Stimulated activated memory B cell treated with anti-CD40 and anti-IgM and Interleukin-4, amounts not matched to agents 10 μg/mL and 1 μg/mL and 100 μg/mL, for 72 hours (primary cell): Measurements from ENCODE around the gene RAB28.

Experiments
- ATAC-seq: fragments of 150-1000 bp; cut with Tn5 transposase; 2 replicates; pipeline ENCODE4 v1.10.0; 2021
- H3K27ac Mint-ChIP-seq: one replicate; pipeline ENCODE4 v1.8.0; 2022; ENCODE audit warnings: mild to moderate bottlenecking, mixed read lengths
- H3K27me3 Mint-ChIP-seq: one replicate; pipeline ENCODE4 v1.8.0; 2022; ENCODE audit warnings: mixed read lengths
- H3K36me3 Mint-ChIP-seq: one replicate; pipeline ENCODE4 v1.8.0; 2022; ENCODE audit warnings: mixed read lengths
- H3K4me1 Mint-ChIP-seq: one replicate; pipeline ENCODE4 v1.8.0; 2022; ENCODE audit warnings: mixed read lengths
- H3K4me3 Mint-ChIP-seq: one replicate; pipeline ENCODE4 v1.8.0; 2022; ENCODE audit warnings: mild to moderate bottlenecking, moderate library complexity, mixed read lengths
- H3K9me3 Mint-ChIP-seq: one replicate; pipeline ENCODE4 v1.8.0; 2022; ENCODE audit warnings: mixed read lengths

The RAB28 gene

DNA sequence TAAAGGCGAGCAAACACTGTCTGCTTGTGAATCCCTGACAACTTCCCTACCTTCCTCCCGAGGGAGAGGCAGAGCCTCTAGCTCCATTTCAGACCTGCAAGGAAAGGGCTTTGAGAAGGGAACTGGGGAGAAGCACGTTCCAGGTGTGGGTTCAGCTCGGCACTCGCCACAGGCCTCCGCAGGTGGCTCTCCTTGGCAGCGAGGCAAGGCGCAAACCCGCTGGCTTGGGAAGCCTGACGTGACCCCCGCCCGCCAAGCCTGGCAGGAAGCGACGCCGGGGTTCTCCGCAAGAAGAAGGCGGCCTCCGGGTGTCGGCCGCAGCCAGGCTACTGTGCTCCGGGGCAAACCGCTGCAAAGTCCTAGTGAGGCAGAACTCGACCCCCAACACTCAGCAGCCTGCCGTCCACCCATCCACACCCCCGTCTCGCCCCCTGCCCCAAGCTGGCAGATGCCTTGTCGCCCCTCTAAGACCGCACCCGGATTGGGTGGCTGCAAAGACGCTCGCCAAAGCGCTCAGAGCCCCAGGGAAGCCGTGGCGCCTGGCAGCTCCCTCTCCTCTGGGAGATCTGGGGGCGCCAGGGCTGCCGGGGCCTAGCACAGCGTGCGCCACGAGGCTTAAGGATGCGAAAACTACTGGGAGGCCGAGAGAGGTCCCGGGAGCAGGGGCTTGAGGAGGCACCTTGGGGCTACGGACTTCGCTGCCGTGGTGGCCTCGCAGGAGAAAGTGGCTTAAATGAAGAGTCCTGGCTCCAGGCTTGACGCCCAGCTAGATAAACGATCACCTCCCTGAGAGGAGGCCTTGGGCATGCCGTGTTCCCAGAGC is 38.4 kb upstream of the RAB28 start:
- no peak for ATAC-seq
- H3K4me1 Mint-ChIP-seq = peaks cover 16% of the 10 kb centered on the region
- peaks cover 3% of the 10 kb centered on the region for H3K9me3 Mint-ChIP-seq
- H3K4me3 Mint-ChIP-seq = no peak overlapping the region
- H3K27ac Mint-ChIP-seq = no peak overlapping the region
- peaks cover 59% of the 10 kb centered on the region for H3K27me3 Mint-ChIP-seq
- H3K36me3 Mint-ChIP-seq = no peaks in the 10 kb centered on the region

- no peak overlapping the region for H3K27ac Mint-ChIP-seq
Measured at GRCh38 chr4:13521047-13521446, 36.9 kb upstream of the RAB28 start.

GRCh38 chr4:13516315-13516860 is 32.2 kb upstream of the RAB28 start:
- Mint-ChIP-seq H3K27me3 (peaks cover 33% of the 10 kb centered on the region), H3K27ac (no peak overlapping the region), H3K36me3 (no peaks in the 10 kb centered on the region), H3K9me3 (no peaks in the 10 kb centered on the region), H3K4me3 (no peak overlapping the region), H3K4me1 (no peaks in the 10 kb centered on the region)
- no peak for ATAC-seq

More at GRCh38 chr4:13521047-13521446, 36.9 kb upstream of the RAB28 start:
- Mint-ChIP-seq H3K36me3 (no peaks in the 10 kb centered on the region), H3K4me1 (peaks cover 11% of the 10 kb centered on the region), H3K4me3 (no peak overlapping the region), H3K9me3 (peaks cover 3% of the 10 kb centered on the region), H3K27me3 (peaks cover 52% of the 10 kb centered on the region)
- no peak for ATAC-seq

DNA sequence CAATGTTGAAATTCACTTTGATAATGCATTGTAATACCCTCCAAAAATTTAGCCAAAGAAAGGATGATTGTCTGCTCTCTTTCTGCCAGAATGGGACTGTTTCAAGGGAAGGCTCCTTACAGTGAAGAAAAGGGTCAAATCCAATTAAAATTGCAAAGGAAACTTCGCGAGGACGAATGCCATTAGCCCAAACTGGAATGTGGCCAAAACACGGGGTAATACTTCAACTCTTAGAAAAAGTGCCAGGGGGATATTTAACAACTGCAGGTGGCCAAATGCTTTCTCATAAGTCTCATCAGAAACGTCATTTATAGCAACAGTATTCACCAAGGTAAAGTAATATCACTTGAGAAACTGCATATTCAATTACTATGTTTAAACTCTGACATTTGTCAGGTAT is 31.1 kb upstream of the RAB28 start:
- H3K36me3 Mint-ChIP-seq = no peaks in the 10 kb centered on the region
- H3K4me3 Mint-ChIP-seq = no peak overlapping the region
- peaks cover 38% of the 10 kb centered on the region for H3K27me3 Mint-ChIP-seq
- H3K4me1 Mint-ChIP-seq = no peaks in the 10 kb centered on the region
- no peak overlapping the region for H3K27ac Mint-ChIP-seq
- no peak for ATAC-seq
- no peaks in the 10 kb centered on the region for H3K9me3 Mint-ChIP-seq

GRCh38 chr4:13514722-13515121 is 30.6 kb upstream of the RAB28 start:
- Mint-ChIP-seq H3K36me3 (no peaks in the 10 kb centered on the region), H3K4me3 (no peak overlapping the region), H3K27ac (no peak overlapping the region), H3K4me1 (no peaks in the 10 kb centered on the region), H3K9me3 (no peaks in the 10 kb centered on the region), H3K27me3 (peaks cover 38% of the 10 kb centered on the region)
- ATAC-seq = no peak

GRCh38 chr4:13511101-13511500 is 27.0 kb upstream of the RAB28 start:
- Mint-ChIP-seq H3K9me3 (peaks cover 3% of the 10 kb centered on the region), H3K4me1 (no peaks in the 10 kb centered on the region), H3K27ac (no peak overlapping the region), H3K27me3 (peaks cover 34% of the 10 kb centered on the region), H3K4me3 (no peak overlapping the region), H3K36me3 (no peaks in the 10 kb centered on the region)
- no peak for ATAC-seq

- Mint-ChIP-seq H3K36me3 (no peaks in the 10 kb centered on the region), H3K27me3 (peaks cover 28% of the 10 kb centered on the region), H3K4me3 (no peak overlapping the region), H3K27ac (no peak overlapping the region), H3K4me1 (no peaks in the 10 kb centered on the region), H3K9me3 (peaks cover 3% of the 10 kb centered on the region)
- no peak for ATAC-seq
Measured at GRCh38 chr4:13509442-13509841, 25.3 kb upstream of the RAB28 start.

DNA sequence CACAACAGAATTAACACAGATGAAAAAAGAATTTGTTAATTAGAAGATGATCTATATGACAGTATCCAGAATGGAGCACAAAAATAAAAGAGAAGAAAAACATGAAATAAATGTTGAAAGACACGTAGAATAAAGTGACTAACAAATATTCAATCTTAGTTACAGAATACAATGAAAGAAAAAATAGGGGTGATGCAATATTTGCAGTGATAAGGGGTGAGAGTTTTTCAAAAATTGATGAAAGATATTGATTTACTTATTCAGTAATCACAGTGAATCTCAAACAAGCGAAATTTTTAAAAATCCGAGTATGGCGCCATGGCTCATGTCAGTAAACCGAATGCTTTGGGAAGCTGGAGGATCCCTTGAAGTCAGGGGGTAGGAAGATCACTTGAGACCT is 20.2 kb upstream of the RAB28 start:
- Mint-ChIP-seq H3K27me3 (peaks cover 21% of the 10 kb centered on the region), H3K27ac (no peak overlapping the region), H3K9me3 (peaks cover 3% of the 10 kb centered on the region), H3K4me1 (no peaks in the 10 kb centered on the region), H3K4me3 (no peak overlapping the region), H3K36me3 (no peaks in the 10 kb centered on the region)
- ATAC-seq = no peak

GRCh38 chr4:13498469-13498868 is 14.3 kb upstream of the RAB28 start:
- Mint-ChIP-seq H3K9me3 (no peaks in the 10 kb centered on the region), H3K4me3 (no peak overlapping the region), H3K27ac (no peak overlapping the region), H3K4me1 (peaks cover 5% of the 10 kb centered on the region), H3K36me3 (no peaks in the 10 kb centered on the region), H3K27me3 (peaks cover 31% of the 10 kb centered on the region)
- ATAC-seq = no peak

GRCh38 chr4:13496605-13497004 is 12.5 kb upstream of the RAB28 start:
- no peak overlapping the region for H3K4me3 Mint-ChIP-seq
- no peaks in the 10 kb centered on the region for H3K9me3 Mint-ChIP-seq
- H3K4me1 Mint-ChIP-seq = peaks cover 5% of the 10 kb centered on the region
- H3K36me3 Mint-ChIP-seq = no peaks in the 10 kb centered on the region
- peaks cover 24% of the 10 kb centered on the region for H3K27me3 Mint-ChIP-seq
- H3K27ac Mint-ChIP-seq = no peak overlapping the region
- no peak for ATAC-seq

DNA sequence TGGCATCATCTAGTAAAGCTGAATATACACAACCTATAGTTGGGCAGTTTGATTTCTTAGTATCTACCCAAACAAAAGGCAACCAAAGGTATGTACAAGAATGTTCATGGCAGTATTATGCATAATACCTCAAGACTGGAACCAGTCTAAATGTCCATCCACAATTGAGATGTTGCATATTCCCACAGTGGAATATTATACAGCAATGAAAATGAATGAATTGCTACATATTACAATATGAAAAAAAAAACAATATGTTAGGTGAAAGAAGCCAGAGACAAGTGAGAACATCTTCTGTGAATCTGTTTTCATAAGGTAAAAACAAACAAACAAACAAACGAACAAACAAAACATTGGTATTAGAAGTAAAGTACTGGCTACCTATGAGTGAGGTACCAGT is 11.6 kb upstream of the RAB28 start:
- Mint-ChIP-seq H3K27ac (no peak overlapping the region), H3K36me3 (no peaks in the 10 kb centered on the region), H3K9me3 (no peaks in the 10 kb centered on the region), H3K4me3 (no peak overlapping the region), H3K27me3 (peaks cover 27% of the 10 kb centered on the region), H3K4me1 (peaks cover 5% of the 10 kb centered on the region)
- ATAC-seq = no peak

DNA sequence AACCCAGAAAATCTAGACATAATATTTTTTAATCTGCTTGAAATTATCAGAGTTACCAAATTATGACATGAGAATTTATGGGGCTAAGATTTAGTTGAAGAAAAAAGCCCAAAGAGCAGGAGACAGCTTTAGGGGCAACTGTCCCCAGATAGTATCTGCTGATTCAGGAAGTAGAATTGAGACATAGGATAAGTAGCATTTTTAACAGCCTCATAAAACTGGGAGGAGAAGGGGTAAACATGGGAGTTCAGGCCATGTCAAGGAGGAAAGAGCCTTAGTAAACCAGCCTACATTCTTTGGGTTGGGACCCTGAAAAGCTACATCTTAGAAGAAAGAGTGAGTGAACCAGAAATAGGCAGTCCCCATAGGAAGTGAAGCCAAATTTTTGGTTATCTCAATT is 9.7 kb upstream of the RAB28 start:
- no peak for ATAC-seq
- Mint-ChIP-seq H3K4me1 (peaks cover 5% of the 10 kb centered on the region), H3K27ac (no peak overlapping the region)

GRCh38 chr4:13492747-13493146 is 8.6 kb upstream of the RAB28 start:
- no peaks in the 10 kb centered on the region for H3K36me3 Mint-ChIP-seq
- H3K4me1 Mint-ChIP-seq = no peaks in the 10 kb centered on the region
- no peak overlapping the region for H3K4me3 Mint-ChIP-seq
- ATAC-seq = no peak
- H3K27ac Mint-ChIP-seq = no peak overlapping the region
- peaks cover 50% of the 10 kb centered on the region for H3K27me3 Mint-ChIP-seq
- H3K9me3 Mint-ChIP-seq = no peaks in the 10 kb centered on the region

More for the DNA sequence above, 9.7 kb upstream of the RAB28 start:
- Mint-ChIP-seq H3K4me3 (no peak overlapping the region), H3K36me3 (no peaks in the 10 kb centered on the region), H3K27me3 (peaks cover 39% of the 10 kb centered on the region), H3K9me3 (no peaks in the 10 kb centered on the region)

GRCh38 chr4:13484749-13485221 is 645 bp upstream of the RAB28 start:
- H3K9me3 Mint-ChIP-seq = peaks cover 2% of the 10 kb centered on the region
- no peaks in the 10 kb centered on the region for H3K36me3 Mint-ChIP-seq
- peak overlapping the region; percentile 93 for H3K4me3 Mint-ChIP-seq
- H3K27me3 Mint-ChIP-seq = peaks cover 24% of the 10 kb centered on the region
- H3K27ac Mint-ChIP-seq = peak overlapping the region; percentile 96
- ATAC-seq = peak; percentile 47
- peaks cover 24% of the 10 kb centered on the region for H3K4me1 Mint-ChIP-seq

DNA sequence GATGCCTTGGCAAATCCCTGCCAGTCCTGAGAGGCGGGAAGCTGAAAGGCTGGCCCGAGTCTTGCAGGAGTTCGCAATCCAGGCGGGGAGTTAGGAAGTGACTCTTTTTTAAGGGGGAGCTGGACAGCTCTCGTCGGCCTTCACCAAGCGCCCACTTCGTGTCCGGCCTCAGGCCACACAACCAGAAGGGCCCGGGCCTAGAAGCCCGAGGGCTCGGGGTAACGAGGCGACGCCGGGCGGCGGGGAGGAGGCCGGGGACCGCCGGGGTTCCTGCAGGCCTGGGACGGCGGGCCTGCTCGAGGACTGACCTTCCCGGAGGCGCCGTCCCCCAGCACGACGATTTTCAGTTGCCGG is 395 bp downstream of the RAB28 start:
- peak overlapping the region; percentile 93 for H3K4me3 Mint-ChIP-seq
- H3K9me3 Mint-ChIP-seq = peaks cover 2% of the 10 kb centered on the region
- H3K27ac Mint-ChIP-seq = peak overlapping the region; percentile 96
- peaks cover 14% of the 10 kb centered on the region for H3K27me3 Mint-ChIP-seq
- no peak for ATAC-seq
- no peaks in the 10 kb centered on the region for H3K36me3 Mint-ChIP-seq
- peaks cover 24% of the 10 kb centered on the region for H3K4me1 Mint-ChIP-seq

DNA sequence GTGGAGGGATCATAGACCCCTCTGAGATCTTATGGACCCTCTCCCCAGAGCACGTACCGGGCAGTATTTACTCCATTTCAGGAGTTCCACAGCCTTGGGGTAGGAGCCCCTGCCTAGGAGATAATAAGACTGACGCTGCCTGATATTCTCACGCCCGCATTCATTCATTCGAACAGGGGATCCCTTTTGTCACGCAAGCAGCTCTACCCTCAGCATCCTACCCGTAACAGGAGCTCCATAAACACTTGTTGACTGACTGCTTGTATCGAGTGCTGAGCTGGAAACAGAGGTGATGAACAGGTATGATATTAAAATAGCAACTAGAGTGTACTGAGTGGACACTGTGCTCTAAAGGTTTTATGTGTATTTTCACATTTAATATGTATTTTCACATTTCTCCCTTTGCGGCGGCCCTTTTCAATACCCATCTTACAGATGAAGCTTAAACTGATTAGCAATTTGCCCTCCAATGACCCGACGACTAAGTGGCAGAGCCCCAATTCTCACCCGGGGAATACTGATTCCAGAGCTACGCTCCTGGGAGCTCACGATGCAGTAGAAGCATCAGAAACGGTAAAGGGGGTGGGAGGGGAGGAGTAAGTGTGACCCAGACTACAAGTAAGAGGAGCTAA is 888 bp downstream of the RAB28 start:
- Mint-ChIP-seq H3K36me3 (no peaks in the 10 kb centered on the region), H3K9me3 (peaks cover 2% of the 10 kb centered on the region), H3K4me3 (peak overlapping the region; percentile 93), H3K27me3 (peaks cover 9% of the 10 kb centered on the region), H3K4me1 (peaks cover 24% of the 10 kb centered on the region), H3K27ac (peak overlapping the region; percentile 96)
- ATAC-seq = no peak
